Mesodermal cell (in vitro differentiated cells): Measurements from ENCODE around the gene CHD5.
"Not testable (repeated sequence)": the region's sequence is repeated elsewhere in the genome, so short reads cannot be mapped to it uniquely, and the experiment has no call there.

ENCODE experiments used
- H3K27ac ChIP-seq: 2 replicates; pipeline ENCODE4 v1.7.0; 2013; ENCODE audit warnings: mild to moderate bottlenecking, low read depth, low read length, moderate library complexity; ENCODE audit not compliant: severe bottlenecking
- H3K36me3 ChIP-seq: 2 replicates; pipeline ENCODE4 v1.7.1; 2013; ENCODE audit warnings: mild to moderate bottlenecking, low read length, moderate library complexity; ENCODE audit not compliant: control insufficient read depth, insufficient read depth
- H3K4me1 ChIP-seq: one replicate; pipeline ENCODE4 v1.7.1; 2013; ENCODE audit warnings: mild to moderate bottlenecking, low read length; ENCODE audit not compliant: insufficient read depth, control insufficient read depth, poor library complexity, severe bottlenecking
- H3K4me3 ChIP-seq: 2 replicates; pipeline ENCODE4 v1.7.0; 2013; ENCODE audit warnings: low read length, control low read depth, mild to moderate bottlenecking; ENCODE audit not compliant: insufficient read depth, poor library complexity, severe bottlenecking; ENCODE audit errors: extremely low read depth
- H3K9me3 ChIP-seq: 2 replicates; pipeline ENCODE4 v1.7.1; 2013; ENCODE audit warnings: mild to moderate bottlenecking, low read length, moderate library complexity; ENCODE audit not compliant: control insufficient read depth
- WGBS, 2 experiments: methylation state at CpG; one replicate each; pipeline ENCODE4 v1.1.5; 2013; ENCODE audit warnings: missing lambda C conversion rate in 2 of 2; ENCODE audit not compliant: insufficient coverage in 2 of 2; 5-methylcytosine and 5-hydroxymethylcytosine counted together

The CHD5 gene

GRCh38 chr1:6082430-6082971 is 97.6 kb downstream of the CHD5 start:
- H3K27ac ChIP-seq = no peak overlapping the region
- H3K4me3 ChIP-seq = no peak overlapping the region
- no peaks in the 10 kb centered on the region for H3K36me3 ChIP-seq
- H3K4me1 ChIP-seq = no peaks in the 10 kb centered on the region
- no peaks in the 10 kb centered on the region for H3K9me3 ChIP-seq
- WGBS, 2 experiments = 85 to 91% methylated on average over 9 of the region's 10 CpGs

GRCh38 chr1:6081901-6082300 is 98.2 kb downstream of the CHD5 start:
- H3K27ac ChIP-seq = no peak overlapping the region
- no peaks in the 10 kb centered on the region for H3K36me3 ChIP-seq
- no peaks in the 10 kb centered on the region for H3K9me3 ChIP-seq
- H3K4me1 ChIP-seq = no peaks in the 10 kb centered on the region
- 84 to 87% methylated on average over 12 of the region's 12 CpGs for WGBS, 2 experiments
- H3K4me3 ChIP-seq = no peak overlapping the region

GRCh38 chr1:6080469-6080868 is 99.7 kb downstream of the CHD5 start:
- H3K4me3 ChIP-seq = no peak overlapping the region
- WGBS, 2 experiments = 66 to 71% methylated on average over 6 to 11 of the region's 12 CpGs
- H3K9me3 ChIP-seq = no peaks in the 10 kb centered on the region
- H3K27ac ChIP-seq = no peak overlapping the region
- H3K36me3 ChIP-seq = no peaks in the 10 kb centered on the region
- no peaks in the 10 kb centered on the region for H3K4me1 ChIP-seq

- 87 to 93% methylated on average over 14 to 16 of the region's 16 CpGs for WGBS, 2 experiments
- peaks cover 6% of the 10 kb centered on the region for H3K4me1 ChIP-seq
- H3K36me3 ChIP-seq = no peaks in the 10 kb centered on the region
- H3K27ac ChIP-seq = no peak overlapping the region
- no peaks in the 10 kb centered on the region for H3K9me3 ChIP-seq
- no peak overlapping the region for H3K4me3 ChIP-seq
Observed at GRCh38 chr1:6077919-6078318, 102.2 kb downstream of the CHD5 start.

- H3K9me3 ChIP-seq = no peaks in the 10 kb centered on the region
- 74 to 82% methylated on average over 10 to 16 of the region's 19 CpGs for WGBS, 2 experiments
- H3K4me1 ChIP-seq = peaks cover 6% of the 10 kb centered on the region
- no peak overlapping the region for H3K4me3 ChIP-seq
- no peaks in the 10 kb centered on the region for H3K36me3 ChIP-seq
- H3K27ac ChIP-seq = no peak overlapping the region
Observed at GRCh38 chr1:6077506-6077905, 102.6 kb downstream of the CHD5 start.

- not testable (repeated sequence) for H3K4me1 ChIP-seq, H3K4me3 ChIP-seq, H3K9me3 ChIP-seq, H3K27ac ChIP-seq, H3K36me3 ChIP-seq
- WGBS, 2 experiments = 91 to 94% methylated on average over 6 of the region's 8 CpGs
Observed at GRCh38 chr1:6077061-6077460, 103.1 kb downstream of the CHD5 start.

DNA sequence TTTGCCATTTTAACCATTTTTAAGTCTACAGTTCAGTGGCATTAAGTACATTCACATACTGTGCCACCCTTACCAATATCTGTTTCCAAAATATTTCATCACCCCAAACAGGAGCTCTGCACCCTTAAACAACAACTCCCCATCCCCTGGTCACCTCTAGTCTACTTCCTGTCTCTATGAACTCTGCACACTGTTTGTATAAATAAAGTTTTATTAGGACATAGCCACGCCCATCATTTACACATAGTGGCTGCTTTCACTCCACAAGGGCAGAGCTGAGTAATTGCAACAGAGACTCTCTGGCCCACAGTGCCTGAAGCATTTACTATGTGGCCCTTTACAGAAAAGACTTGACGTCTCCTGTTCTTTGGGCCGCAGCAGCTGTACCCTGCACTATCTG is 104.4 kb downstream of the CHD5 start:
- no peak overlapping the region for H3K4me3 ChIP-seq
- no peaks in the 10 kb centered on the region for H3K9me3 ChIP-seq
- H3K27ac ChIP-seq = no peak overlapping the region
- H3K36me3 ChIP-seq = no peaks in the 10 kb centered on the region
- peaks cover 6% of the 10 kb centered on the region for H3K4me1 ChIP-seq
- 95 to 96% methylated on average over 3 of the region's 3 CpGs for WGBS, 2 experiments

DNA sequence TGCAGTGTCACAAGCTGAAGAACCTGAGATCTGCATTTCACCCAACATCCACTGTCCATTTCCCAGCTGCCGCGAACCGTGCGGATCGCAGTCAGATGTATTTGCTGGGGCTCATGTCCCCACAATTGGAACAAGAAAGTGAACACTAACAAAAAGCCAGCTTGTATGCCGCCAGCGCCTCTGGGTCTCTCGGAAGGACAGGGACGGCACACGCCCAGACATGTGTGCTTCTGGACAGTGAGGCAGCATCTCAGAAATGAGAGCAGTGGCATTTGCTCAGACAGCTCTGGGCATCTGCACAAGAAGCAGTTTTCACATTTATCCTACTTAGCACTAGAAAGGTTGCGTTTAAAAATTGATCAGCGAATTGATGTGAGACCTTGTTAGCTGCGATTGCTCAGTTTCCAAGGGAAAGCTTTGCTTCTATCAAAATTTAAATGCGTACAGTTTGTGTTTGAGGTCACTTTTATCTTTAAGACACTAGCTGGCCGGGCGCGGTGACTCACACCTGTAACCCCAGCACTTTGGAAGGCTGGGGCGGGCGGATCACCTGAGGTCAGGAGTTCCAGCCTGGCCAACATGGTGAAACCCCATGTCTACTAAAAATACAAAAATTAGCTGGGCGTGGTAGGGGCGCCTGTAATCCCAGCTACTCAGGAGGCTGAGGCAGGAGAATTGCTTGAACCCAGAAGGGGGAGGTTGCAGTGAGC is 105.8 kb downstream of the CHD5 start:
- H3K27ac ChIP-seq = no peak overlapping the region

GRCh38 chr1:6073480-6074053 is 106.6 kb downstream of the CHD5 start:
- peaks cover 6% of the 10 kb centered on the region for H3K4me1 ChIP-seq
- 95 to 96% methylated on average over 7 to 14 of the region's 15 CpGs for WGBS, 2 experiments
- H3K4me3 ChIP-seq = no peak overlapping the region
- no peaks in the 10 kb centered on the region for H3K36me3 ChIP-seq
- H3K27ac ChIP-seq = no peak overlapping the region
- H3K9me3 ChIP-seq = no peaks in the 10 kb centered on the region

More for the DNA sequence above, 105.8 kb downstream of the CHD5 start:
- no peaks in the 10 kb centered on the region for H3K36me3 ChIP-seq
- peaks cover 6% of the 10 kb centered on the region for H3K4me1 ChIP-seq
- WGBS, 2 experiments = 93 to 95% methylated on average over 15 to 18 of the region's 21 CpGs
- no peak overlapping the region for H3K4me3 ChIP-seq
- H3K9me3 ChIP-seq = no peaks in the 10 kb centered on the region

DNA sequence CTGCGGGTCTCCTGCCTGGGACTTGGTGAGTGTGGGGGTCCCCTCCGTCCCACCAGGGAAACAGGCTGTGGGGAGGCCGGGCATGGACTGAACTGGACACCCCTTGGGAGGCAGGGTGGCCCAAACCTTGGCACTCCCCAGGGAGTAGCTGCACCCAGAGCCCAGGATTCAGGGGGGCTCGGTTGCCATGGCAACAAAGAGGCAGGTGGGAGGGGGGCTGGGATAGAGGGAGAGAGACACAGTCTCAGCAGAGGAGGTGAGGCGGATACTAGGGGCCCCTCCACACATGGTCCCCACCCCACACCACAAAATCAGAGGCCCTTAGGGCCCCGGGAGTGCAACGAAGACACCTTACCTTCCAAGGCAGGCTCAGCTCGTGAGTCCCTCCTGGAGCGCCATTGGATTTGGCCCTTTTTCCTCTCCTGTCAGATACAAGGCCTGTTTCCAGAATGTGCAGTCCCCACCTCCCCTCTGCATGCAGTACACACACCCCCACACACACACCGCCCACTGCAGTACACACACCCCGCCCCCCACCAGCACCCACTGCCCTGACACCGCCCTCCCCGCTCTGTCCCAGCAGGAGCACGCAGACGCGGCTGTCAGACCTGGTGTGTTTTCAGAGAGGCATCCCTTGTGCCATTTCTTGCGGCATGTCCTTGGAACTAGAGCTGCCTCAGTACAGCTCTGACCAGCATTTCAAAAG is 107.2 kb downstream of the CHD5 start:
- no peaks in the 10 kb centered on the region for H3K36me3 ChIP-seq
- H3K27ac ChIP-seq = no peak overlapping the region
- no peak overlapping the region for H3K4me3 ChIP-seq
- H3K9me3 ChIP-seq = no peaks in the 10 kb centered on the region
- peaks cover 6% of the 10 kb centered on the region for H3K4me1 ChIP-seq
- 91% methylated on average over 12 to 16 of the region's 17 CpGs for WGBS, 2 experiments
